HG03575 (cell line): ENCODE data around the gene MYBPC1.
"Not testable (repeated sequence)": the region's sequence is repeated elsewhere in the genome, so short reads cannot be mapped to it uniquely, and the experiment has no call there.

Experiments used
- ATAC-seq: cut with Tn5 transposase; IDR thresholded peaks from one replicate; pipeline ENCODE4 v1.9.1; 2021; ENCODE audit not compliant: unreplicated experiment, insufficient number of reproducible peaks, low FRiP score; ENCODE audit errors: extremely low read depth

MYBPC1 gene, protein sequence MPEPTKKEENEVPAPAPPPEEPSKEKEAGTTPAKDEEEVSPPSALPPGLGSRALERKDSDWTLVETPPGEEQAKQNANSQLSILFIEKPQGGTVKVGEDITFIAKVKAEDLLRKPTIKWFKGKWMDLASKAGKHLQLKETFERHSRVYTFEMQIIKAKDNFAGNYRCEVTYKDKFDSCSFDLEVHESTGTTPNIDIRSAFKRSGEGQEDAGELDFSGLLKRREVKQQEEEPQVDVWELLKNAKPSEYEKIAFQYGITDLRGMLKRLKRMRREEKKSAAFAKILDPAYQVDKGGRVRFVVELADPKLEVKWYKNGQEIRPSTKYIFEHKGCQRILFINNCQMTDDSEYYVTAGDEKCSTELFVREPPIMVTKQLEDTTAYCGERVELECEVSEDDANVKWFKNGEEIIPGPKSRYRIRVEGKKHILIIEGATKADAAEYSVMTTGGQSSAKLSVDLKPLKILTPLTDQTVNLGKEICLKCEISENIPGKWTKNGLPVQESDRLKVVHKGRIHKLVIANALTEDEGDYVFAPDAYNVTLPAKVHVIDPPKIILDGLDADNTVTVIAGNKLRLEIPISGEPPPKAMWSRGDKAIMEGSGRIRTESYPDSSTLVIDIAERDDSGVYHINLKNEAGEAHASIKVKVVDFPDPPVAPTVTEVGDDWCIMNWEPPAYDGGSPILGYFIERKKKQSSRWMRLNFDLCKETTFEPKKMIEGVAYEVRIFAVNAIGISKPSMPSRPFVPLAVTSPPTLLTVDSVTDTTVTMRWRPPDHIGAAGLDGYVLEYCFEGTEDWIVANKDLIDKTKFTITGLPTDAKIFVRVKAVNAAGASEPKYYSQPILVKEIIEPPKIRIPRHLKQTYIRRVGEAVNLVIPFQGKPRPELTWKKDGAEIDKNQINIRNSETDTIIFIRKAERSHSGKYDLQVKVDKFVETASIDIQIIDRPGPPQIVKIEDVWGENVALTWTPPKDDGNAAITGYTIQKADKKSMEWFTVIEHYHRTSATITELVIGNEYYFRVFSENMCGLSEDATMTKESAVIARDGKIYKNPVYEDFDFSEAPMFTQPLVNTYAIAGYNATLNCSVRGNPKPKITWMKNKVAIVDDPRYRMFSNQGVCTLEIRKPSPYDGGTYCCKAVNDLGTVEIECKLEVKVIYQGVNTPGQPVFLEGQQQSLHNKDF

DNA sequence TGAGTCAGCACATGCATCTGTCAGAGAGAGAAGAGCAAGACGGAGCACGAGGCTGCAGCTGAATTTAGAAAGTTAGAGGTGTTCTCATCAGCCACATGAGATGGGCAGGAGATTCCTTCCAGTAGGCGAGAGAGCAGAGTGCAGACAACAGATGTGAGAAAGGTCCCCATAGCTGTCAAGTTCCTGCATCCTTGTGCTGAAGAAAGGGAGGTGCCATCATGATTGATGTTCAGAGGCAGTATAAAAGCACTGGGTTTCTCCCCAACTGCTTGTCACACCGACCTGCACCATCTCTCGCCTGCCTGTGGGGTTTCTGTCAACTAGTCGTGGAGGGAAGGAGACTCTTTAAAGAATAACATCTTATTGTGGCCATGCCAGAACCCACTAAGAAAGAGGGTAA, at the start of gene MYBPC1:
TSS of gene MYBPC1 (plus strand) at position 272 of the 400 bp plus-strand sequence. CDS start at position 372, 100 bp downstream.
- ATAC-seq = no peak

DNA sequence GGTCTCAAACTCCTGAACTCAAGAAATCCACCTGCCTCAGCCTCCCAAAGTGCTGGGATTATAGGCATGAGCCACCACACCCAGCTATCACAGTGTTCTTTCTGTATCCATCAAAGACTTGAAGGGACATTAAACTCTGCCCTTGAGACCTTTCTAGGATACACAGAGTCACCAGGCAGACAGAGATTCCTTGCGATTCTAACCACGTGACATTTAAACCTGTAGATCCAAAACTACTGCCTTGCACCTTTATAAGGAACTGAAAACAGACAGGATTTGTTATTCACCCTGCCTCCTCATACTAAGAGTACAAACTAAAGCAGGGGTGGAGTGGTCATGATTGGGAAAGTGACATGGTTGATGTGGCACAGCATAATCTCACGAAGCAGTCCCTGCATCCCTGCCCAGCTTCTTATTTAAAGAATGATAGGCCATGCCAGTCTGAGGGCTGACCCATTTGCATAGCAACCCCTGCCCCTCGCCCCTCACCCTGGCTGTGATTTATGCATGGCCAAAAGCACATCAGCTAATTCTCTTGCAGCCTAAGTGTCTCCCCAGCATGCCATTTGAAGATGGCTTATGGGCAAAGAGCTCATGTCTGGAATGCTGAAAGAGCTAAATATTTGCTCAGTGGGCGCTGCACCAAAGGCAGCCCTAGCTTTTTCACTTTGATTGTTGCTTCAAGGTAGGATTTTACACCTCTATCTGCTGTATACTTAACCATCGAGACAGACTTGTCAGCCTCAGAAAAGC, 43.2 kb upstream of the MYBPC1 start:
- no peak for ATAC-seq

DNA sequence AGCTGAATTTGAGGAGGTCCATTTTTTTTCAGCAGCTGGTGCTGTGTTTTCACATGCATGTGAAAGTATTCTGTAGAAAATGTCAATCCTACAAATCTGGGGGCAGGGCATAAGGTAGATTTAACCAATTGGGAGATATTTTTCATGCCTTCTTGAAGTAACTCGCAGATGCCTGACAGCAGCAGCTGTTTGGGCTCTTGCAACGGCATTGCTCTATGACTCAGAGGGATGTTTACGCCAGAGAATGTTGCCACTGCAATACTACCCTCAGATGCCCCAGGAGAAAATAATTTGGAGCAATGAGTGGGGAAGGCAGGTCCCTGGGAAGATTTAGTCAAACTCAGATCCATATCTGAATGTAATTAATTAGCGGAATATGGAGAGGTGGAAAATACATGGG, 42.5 kb upstream of the MYBPC1 start:
- ATAC-seq = no peak

DNA sequence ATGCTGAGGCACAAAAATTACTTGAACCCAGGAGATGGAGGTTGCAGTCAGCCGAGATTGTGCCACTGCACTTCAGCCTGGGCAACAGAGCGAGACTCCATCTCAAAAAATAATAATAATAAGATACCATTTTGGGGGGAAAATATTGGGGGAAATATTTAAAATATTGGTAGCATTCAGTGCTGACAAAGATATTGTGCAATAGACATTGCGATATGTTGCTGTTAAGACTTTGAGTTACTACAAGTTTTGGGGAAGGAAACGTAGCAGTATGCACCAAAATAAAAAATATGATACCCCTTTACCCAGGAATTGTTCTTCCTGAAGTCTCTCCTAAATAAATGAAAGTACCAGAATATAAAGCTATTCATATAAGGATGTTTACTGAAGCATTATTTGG, 37.7 kb upstream of the MYBPC1 start:
- no peak for ATAC-seq

DNA sequence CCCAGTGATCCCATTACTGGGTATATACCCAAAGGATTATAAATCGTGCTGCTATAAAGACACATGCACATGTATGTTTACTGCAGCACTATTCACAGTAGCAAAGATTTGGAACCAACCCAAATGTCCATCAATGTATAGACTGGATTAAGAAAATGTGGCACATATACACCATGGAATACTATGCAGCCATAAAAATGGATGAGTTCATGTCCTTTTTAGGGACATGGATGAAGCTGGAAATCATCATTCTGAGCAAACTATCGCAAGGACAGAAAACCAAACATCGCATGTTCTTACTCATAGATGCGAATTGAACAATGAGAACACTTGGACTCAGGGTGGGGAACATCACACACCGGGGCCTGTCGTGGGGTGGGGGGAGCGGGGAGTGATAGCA, 36.0 kb upstream of the MYBPC1 start:
- not testable (repeated sequence) for ATAC-seq

DNA sequence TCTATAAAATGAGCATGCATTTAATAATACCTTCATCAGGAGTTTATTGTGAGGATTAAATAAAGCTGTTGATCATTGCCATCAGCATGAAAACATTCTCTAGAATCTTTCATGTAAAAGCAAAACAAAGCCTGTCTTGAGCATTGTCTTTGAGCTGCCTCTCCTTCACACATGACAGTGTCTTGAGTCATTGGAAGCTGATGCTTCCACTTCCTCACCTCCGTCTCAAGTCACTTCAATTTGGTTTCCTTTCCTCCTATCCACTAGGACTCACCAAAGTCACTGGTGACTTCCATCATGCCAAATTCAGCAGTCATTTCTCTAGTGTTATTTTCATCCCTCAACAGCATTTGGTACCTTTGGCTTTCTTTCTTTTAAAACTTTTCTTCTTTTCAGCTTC, 31.6 kb upstream of the MYBPC1 start:
- no peak for ATAC-seq

DNA sequence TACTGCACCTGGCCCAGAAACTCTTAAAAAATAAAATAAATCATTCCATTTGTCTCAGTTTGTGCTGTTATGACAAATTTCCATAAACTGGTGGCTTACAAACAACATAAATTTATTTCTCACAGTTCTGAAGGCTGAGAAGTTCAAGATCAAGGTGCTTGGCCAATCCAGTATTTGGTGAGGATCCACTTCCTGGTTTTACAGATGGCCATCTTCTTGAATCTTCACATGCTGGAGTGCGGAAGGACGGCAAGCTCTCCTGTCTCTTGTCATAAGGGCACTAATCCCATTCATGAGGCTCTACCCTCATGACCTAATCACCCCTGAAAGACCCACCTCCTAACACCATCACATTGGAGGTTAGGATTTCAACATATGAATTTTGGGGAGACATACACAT, 29.9 kb upstream of the MYBPC1 start:
- ATAC-seq = no peak

DNA sequence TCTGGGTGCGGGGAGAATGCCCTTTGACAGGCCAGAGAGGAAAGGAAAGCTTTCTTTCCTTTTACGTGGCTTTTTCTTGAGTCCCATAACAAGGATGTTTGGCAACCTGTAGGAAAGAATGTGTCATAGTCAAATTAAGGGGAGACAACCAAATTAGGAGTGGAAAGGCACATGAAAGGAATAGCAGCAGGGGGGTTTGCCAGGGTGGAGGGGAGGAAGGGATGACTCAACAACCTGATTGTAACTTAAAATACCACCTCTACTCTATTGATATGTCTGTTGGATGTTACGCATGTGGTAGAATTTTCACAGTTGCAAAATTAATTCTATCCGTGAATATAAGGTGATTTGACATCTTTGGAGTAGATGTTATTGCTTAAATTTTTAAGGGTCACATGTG, 28.5 kb upstream of the MYBPC1 start:
- no peak for ATAC-seq

DNA sequence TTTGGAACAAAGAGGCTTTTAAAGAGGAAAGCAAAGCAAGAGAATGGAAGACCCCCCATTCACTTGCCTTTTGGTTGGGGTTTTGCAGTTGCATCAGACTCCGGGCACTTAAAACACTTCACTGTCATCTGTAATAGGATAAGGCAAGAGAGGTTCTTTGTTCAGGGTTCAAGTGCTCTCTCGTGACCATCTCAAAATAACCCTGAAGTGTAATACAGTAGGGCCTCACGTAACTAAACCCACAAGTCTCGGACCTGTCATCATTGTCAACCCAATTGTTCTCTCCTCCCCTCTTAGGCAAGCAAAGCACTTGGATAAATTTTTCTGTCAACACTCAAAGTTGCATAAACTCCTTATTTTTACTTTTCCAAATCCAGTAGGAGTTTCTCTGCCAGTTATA, 26.9 kb upstream of the MYBPC1 start:
- no peak for ATAC-seq

DNA sequence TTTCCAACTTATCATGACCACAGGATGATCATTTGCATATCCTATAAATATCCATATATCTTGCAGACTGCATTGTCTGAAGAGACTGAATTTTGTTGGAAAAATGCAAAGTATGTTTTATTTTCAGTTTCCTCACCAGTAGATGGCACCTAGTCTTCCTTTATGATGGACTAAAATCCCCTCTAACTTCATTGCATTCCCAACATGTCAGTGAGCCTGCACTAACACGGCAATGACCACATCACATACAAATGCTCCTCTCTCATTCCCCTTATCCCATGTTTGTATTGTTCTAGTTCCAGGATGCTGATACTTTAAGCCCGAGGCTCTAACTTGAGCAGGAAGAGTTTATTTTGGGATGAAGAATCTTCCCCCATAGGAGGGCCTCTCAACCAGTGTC, 24.7 kb upstream of the MYBPC1 start:
- ATAC-seq = no peak

DNA sequence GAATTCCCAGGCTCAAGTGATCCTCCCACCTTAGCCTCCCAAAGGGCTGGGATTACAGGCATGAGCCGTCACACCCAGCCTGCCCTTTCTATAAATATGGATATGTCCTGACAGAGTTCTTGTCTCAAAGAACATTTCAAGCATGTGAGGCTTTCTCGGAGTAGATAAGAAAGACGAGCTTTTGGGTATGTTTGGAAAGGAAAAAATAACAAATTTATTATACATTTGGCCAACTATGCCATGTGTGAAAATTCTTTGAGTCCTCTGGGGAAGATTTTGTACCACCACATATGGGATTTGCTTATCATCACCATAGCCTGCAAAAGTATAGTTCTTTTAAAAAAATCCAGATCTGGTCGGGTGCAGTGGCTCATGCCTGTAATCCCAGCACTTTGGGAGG, 23.7 kb upstream of the MYBPC1 start:
- ATAC-seq = no peak

DNA sequence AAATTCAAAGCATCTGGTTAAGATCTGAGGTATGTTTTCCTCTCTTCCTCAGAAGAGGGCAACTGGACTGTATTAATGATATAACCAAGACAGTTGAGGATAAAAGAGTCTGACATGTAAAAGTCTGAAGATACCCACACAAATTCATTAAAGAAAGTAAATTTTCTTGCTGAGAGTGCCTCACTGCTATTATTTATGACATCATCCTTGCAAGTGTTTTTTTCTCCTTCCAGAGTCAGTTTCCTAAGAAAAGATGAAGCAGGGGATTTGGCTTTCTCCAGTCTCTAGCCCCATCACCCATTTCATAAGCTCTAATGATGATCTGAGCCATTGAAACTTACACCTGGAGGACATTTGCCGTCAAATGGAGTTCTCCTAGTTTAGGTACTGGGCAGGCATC, 21.0 kb upstream of the MYBPC1 start:
- ATAC-seq = no peak

DNA sequence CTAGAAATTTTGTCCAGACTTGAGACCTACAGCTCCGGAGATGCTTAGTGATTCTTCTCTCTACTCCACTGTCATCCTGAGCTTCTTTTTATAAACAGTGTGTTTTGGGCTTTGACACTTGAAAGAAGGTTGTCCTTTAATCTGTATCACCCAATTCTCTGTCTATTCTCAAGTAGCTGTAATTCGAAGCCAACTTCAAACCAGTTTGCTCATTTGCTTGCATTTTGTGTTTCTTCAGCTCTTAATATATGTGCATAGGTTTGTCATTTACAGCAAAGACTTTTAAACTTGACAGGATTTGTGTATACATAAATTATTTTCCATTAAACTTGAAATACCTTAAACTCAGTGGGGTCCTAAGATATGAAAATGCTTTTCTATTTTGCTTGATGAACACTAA, 16.4 kb upstream of the MYBPC1 start:
- ATAC-seq = no peak

DNA sequence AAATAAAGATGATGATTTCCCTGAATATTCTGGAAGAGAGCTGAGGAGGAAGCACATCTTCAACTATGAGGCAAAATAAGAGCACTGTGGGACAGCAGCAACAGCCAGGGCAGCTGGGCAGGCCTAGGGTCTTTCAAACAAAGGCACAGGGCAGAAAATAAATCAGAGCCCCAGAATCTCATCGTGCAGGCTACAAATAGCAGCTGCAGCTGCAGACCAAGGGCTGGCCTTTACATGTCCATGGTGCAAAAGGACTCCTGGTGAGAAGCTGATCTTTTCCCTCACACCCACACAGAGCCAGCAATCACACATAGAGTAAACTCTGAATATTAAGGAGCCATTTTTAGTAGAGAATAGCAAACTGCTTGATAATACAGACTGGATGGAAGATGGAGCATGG, 13.6 kb upstream of the MYBPC1 start:
- ATAC-seq = no peak

DNA sequence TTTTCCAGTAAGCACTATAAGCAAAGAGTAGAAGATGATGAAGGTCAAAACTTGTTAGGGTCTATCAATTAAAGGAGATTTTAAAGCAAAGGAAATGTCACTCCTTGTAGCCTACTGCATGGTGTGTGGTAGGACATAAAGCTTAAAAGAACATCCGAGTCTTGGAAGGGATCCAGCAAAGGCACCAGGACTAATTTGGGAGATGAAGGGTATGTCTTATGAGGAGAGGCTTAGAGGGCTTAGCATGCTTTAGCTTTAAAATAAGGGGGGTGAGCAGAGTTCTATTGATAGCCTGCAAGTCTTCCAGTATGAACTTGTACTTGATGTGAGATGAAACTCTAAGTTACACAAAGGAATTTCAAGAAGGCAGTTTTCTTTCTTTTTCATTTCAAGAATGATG, 11.8 kb upstream of the MYBPC1 start:
- no peak for ATAC-seq

DNA sequence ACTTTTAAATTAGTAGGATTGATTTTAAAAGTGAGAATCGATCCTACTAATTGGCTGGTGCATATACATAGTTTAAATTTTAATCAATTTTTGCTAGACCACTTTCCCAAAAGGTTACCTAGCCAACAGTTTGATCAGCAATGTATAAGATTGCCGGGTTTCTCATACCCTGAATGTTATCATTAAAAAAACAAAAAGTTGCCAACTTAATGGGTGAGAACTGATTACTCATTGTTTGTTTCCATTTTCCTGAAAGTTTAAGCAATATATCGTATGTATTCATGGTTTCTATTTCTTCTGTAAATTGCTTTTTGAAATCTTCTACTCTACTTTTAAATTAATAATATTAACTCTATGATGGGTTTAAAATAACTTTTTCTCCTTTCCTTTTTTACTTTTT, 4.4 kb upstream of the MYBPC1 start:
- ATAC-seq = no peak

DNA sequence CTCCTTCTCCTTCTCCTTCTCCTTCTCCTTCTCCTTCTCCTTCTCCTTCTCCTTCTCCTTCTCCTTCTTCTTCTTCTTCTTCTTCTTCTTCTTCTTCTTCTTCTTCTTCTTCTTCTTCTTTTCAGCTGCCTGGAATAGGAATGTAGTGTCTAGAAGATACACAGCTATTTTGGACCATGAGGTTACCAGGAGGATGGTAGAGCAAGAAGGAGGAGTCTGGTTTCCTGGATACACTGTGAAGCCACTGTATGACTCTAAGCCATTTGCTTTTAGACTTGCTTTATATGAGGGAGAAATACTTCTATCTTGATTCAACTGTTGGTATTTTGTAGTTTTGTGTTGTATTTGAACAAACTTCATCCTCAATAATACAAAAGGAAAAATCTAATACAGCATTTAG, 3.0 kb upstream of the MYBPC1 start:
- no peak for ATAC-seq

DNA sequence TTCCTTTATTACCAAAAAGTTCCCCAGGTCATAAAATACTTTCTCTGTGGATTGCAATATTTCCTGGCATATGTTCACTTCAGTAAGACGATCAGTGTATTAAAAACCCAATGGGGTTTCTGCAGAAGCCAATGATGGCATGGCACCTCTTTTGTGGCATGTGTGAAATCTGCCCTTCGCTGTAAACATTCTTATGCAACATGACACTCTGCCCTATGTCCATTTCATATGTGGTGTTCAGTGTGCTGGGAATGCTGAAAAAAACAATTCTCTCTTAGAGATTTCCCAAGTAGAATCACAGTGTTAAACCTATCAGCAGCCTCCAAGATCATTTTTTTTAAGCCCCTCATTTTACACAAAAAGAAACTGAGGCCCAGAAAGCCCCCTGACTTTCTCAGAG, 2.3 kb upstream of the MYBPC1 start:
- no peak for ATAC-seq

DNA sequence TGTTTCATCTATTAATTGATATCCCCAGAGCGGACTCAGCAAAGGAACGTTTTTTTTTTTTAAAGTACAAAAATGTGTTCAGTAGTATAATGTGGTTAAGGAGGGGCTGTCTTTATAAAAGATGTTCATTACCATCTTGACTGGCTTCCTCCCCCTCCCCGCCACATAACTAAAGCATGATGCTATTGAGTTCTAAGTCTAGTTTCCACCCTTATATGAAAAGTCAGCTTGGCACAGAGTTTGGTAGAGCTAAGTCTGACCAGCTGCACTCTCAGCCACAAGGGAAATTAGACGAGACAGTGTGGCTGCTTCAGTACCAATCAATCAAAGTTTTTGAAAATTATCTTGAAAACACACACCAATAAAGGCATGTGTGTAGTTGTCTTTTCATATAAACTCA, 1.9 kb upstream of the MYBPC1 start:
- ATAC-seq = no peak
